Trophoblast cell (in vitro differentiated cells and primary cell): ENCODE measurements around the gene MIEN1.

ENCODE experiments used
- DNase-seq, 2 donors: peaks; one replicate each; pipeline ENCODE4 v3.0.0-alpha.2; 2016
- H2AFZ ChIP-seq: 2 replicates; pipeline ENCODE4 v1.6.1; 2013; ENCODE audit warnings: low read length, moderate library complexity, mild to moderate bottlenecking; ENCODE audit not compliant: insufficient read depth, poor library complexity
- H2AK5ac ChIP-seq: 2 replicates; pipeline ENCODE4 v1.6.1; 2013; ENCODE audit warnings: mild to moderate bottlenecking, low read length
- H2BK120ac ChIP-seq: 2 replicates; pipeline ENCODE4 v1.6.1; 2013; ENCODE audit warnings: low read length, mild to moderate bottlenecking, moderate library complexity; ENCODE audit not compliant: insufficient read depth, poor library complexity
- H2BK12ac ChIP-seq: 2 replicates; pipeline ENCODE4 v1.6.1; 2013; ENCODE audit warnings: mild to moderate bottlenecking, low read length, moderate library complexity
- H2BK5ac ChIP-seq: 2 replicates; pipeline ENCODE4 v1.6.1; 2013; ENCODE audit warnings: low read length, low read depth, moderate library complexity, mild to moderate bottlenecking; ENCODE audit not compliant: poor library complexity
- H3K14ac ChIP-seq: 2 replicates; pipeline ENCODE4 v1.6.1; 2013; ENCODE audit warnings: mild to moderate bottlenecking, low read length
- H3K18ac ChIP-seq: 2 replicates; pipeline ENCODE4 v1.6.1; 2013; ENCODE audit warnings: mild to moderate bottlenecking, low read length
- H3K23ac ChIP-seq: 2 replicates; pipeline ENCODE4 v1.6.1; 2013; ENCODE audit warnings: low read length
- H3K27ac ChIP-seq: 2 replicates; pipeline ENCODE4 v1.5.1; 2013; ENCODE audit warnings: low read depth, mild to moderate bottlenecking, inconsistent platforms, low read length, moderate library complexity
- H3K27me3 ChIP-seq: 2 replicates; pipeline ENCODE4 v1.6.1; 2013; ENCODE audit warnings: inconsistent platforms, mild to moderate bottlenecking, low read length, moderate library complexity; ENCODE audit not compliant: insufficient read depth
- H3K36me3 ChIP-seq, 2 experiments: 1 replicate in 1 of 2; 2 replicates in 1 of 2; pipeline ENCODE4 v1.6.1; 2013; ENCODE audit warnings: low read length in 2 of 2, mild to moderate bottlenecking in 2 of 2, moderate library complexity in 1 of 2; ENCODE audit not compliant: insufficient read depth in 2 of 2, control insufficient read depth in 1 of 2
- H3K4ac ChIP-seq: 2 replicates; pipeline ENCODE4 v1.6.1; 2013; ENCODE audit warnings: low read depth, mild to moderate bottlenecking, low read length, moderate library complexity
- H3K4me1 ChIP-seq, 2 experiments: 1 replicate in 1 of 2; 2 replicates in 1 of 2; pipeline ENCODE4 v1.6.1; 2013; ENCODE audit warnings: low read length in 2 of 2, mild to moderate bottlenecking in 2 of 2, moderate library complexity in 1 of 2; ENCODE audit not compliant: insufficient read depth in 2 of 2, control insufficient read depth in 1 of 2
- H3K4me2 ChIP-seq: 2 replicates; pipeline ENCODE4 v1.6.1; 2013; ENCODE audit warnings: inconsistent platforms, mild to moderate bottlenecking, low read length, moderate library complexity
- H3K4me3 ChIP-seq: 2 replicates; pipeline ENCODE4 v1.5.1; 2013; ENCODE audit warnings: mild to moderate bottlenecking, low read depth, low read length, inconsistent platforms
- H3K79me1 ChIP-seq: one replicate; pipeline ENCODE4 v1.6.1; 2013; ENCODE audit warnings: low read length
- H3K79me2 ChIP-seq: 2 replicates; pipeline ENCODE4 v1.6.1; 2013; ENCODE audit warnings: low read length, mild to moderate bottlenecking; ENCODE audit not compliant: control insufficient read depth, insufficient read depth, poor library complexity
- H3K9ac ChIP-seq: 2 replicates; pipeline ENCODE4 v1.6.1; 2013; ENCODE audit warnings: mild to moderate bottlenecking, low read length
- H3K9me3 ChIP-seq: 2 replicates; pipeline ENCODE4 v1.6.1; 2013; ENCODE audit warnings: low read depth, mild to moderate bottlenecking, control low read depth, inconsistent platforms, low read length; ENCODE audit not compliant: insufficient read depth
- H4K12ac ChIP-seq: 2 replicates; pipeline ENCODE4 v1.6.1; 2013; ENCODE audit warnings: low read depth, mild to moderate bottlenecking, low read length, moderate library complexity
- H4K8ac ChIP-seq: 2 replicates; pipeline ENCODE4 v1.6.1; 2013; ENCODE audit warnings: low read depth, mild to moderate bottlenecking, low read length, moderate library complexity
- H4K91ac ChIP-seq: one replicate; pipeline ENCODE4 v1.6.1; 2013; ENCODE audit warnings: low read depth, mild to moderate bottlenecking, low read length, moderate library complexity
- WGBS: extraction: QIAGEN DNeasy Blood & Tissue Kit; methylation state at CpG from one replicate; pipeline ENCODE4 v1.1.7; 2013; ENCODE audit warnings: missing lambda C conversion rate; ENCODE audit not compliant: insufficient read length, insufficient coverage; ENCODE audit errors: extremely low coverage; 5-methylcytosine and 5-hydroxymethylcytosine counted together

Gene MIEN1

DNA sequence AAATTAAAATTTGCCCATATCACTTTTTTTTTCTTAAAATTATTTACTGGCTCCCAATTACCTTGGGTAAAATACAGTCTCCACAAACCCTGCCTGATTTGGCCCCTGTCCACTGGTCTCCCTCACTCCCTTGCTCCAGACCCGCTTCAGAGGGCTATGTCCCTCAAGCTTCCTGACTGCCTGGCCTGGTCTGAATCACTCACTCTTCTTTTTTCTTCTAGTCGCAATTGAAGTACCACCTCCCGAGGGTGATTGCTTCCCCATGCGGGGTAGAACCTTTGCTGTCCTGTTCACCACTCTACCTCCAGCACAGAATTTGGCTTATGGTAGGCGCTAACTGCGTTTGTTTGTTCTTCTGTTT lies 41.9 kb downstream of the MIEN1 start:
- Histone ChIP-seq H2BK12ac (no peak overlapping the region), H3K23ac (no peak overlapping the region), H3K4me3 (no peak overlapping the region), H3K4me1 (peaks cover 3 to 5% of the 10 kb centered on the region in 2 experiments), H3K14ac (no peak overlapping the region), H3K27me3 (no peaks in the 10 kb centered on the region), H3K18ac (no peak overlapping the region), H2AK5ac (no peak overlapping the region), H3K4ac (peak overlapping the region; percentile 70), H3K27ac (no peak overlapping the region), H3K4me2 (peak overlapping the region; percentile 76), H2AFZ (peak overlapping the region; percentile 4), H3K79me1 (peaks cover 7% of the 10 kb centered on the region), H4K12ac (peak overlapping the region; percentile 93), H3K9ac (no peak overlapping the region), H2BK120ac (no peak overlapping the region), H4K8ac (peak overlapping the region; percentile 97), H3K9me3 (no peaks in the 10 kb centered on the region), H4K91ac (peak overlapping the region; percentile 93), H3K79me2 (peaks cover 5% of the 10 kb centered on the region), H2BK5ac (no peak overlapping the region), H3K36me3 (no peaks in the 10 kb centered on the region)
- no CpG with 5 or more reads among the region's 6 CpGs for WGBS
- no peak for DNase-seq

DNA sequence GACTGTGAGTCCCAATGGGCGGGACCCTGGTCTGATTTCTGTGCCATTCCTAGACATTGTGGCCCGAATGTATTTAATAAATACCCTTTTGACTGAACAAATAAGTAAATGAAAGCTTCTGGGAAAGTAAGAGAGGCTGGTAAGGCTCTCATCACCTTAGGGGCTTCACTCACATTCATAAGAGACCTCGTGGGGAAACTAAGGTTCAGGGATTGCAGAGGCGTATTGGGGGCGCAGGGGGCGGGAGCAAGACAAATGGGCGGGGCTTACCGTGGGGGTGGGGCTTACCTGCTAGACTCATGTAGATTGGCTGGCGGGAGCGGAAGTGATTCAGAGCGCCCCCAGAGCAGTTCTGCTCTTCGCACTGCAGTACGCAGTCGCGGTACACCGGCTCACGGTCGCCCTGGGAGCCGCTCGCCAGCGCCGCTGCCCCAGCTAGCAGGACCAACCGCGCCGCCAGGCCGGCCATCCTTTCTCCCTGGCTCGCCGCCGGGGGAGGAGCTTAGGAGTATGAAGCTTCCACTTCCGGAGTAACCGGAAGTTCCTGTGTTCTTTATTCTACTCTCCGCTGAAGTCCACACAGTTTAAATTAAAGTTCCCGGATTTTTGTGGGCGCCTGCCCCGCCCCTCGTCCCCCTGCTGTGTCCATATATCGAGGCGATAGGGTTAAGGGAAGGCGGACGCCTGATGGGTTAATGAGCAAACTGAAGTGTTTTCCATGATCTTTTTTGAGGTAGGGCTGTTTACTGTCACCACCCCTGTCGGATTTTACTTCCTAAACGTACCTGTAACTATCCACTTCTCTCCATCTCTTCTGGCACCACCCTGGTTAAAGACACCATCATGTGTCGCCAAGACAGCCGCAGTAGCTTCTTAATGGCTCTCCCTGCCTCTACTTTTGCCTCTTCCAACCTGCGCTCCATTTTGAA lies 42.5 kb downstream of the MIEN1 start, which contains the start of gene PGAP3:
Gene PGAP3 (minus strand): TSS at position 512 of the 929 bp plus-strand sequence. CDS start 43 bp downstream, at position 469.
- Histone ChIP-seq H3K9me3 (no peaks in the 10 kb centered on the region), H3K4ac (peak within 1 kb of the TSS; percentile 70), H3K79me1 (peaks cover 7% of the 10 kb centered on the region), H4K91ac (peak within 1 kb of the TSS; percentile 93), H3K18ac (peak within 1 kb of the TSS; percentile 81), H3K14ac (peak within 1 kb of the TSS; percentile 82), H3K4me1 (peaks cover 3 to 5% of the 10 kb centered on the region in 2 experiments), H4K8ac (peak within 1 kb of the TSS; percentile 97), H3K23ac (no peak within 1 kb of the TSS), H3K9ac (no peak within 1 kb of the TSS), H3K27ac (peak within 1 kb of the TSS; percentile 62), H3K4me2 (peak within 1 kb of the TSS; percentile 76), H3K27me3 (no peaks in the 10 kb centered on the region), H2BK120ac (peak within 1 kb of the TSS; percentile 79), H3K4me3 (peak within 1 kb of the TSS; percentile 75), H3K79me2 (peaks cover 5% of the 10 kb centered on the region), H3K36me3 (no peaks in the 10 kb centered on the region), H2AK5ac (no peak within 1 kb of the TSS), H2BK12ac (no peak within 1 kb of the TSS), H2AFZ (peak within 1 kb of the TSS; percentile 100), H2BK5ac (peak within 1 kb of the TSS; percentile 68), H4K12ac (peak within 1 kb of the TSS; percentile 93)
- DNase-seq, result peak; percentile 81
- no CpG with 5 or more reads among the region's 45 CpGs for WGBS

DNA sequence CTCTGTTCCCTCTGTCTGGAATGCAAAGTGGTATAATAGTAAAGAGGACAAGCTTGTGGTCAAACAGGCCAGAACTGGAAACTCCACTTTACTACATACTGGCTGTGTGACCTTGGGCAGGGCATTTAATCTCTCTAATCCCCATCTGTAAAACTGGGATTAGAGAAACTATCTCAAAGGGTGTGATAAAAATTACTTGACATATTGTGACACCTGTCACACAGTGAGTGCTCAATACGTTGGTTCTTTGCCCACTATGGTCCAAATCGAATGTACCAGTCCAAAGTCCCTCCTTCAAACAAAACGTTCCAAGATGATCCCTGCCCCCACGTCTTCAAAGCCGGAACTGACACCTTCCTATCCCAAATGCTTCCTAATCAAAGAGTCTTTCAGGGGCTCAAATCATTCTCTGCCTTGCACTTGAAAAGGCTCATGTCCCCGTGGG lies 43.2 kb downstream of the MIEN1 start:
- H3K27ac ChIP-seq, result no peak overlapping the region
- H2BK12ac ChIP-seq, result no peak overlapping the region
- no CpG with 5 or more reads among the region's 6 CpGs for WGBS
- no peak overlapping the region for H3K4me3 ChIP-seq
- no peak overlapping the region for H3K18ac ChIP-seq
- no peak overlapping the region for H2AK5ac ChIP-seq
- H3K4me1 ChIP-seq, result peaks cover 3 to 5% of the 10 kb centered on the region in 2 experiments
- peak overlapping the region; percentile 42 for H3K4me2 ChIP-seq
- H3K27me3 ChIP-seq, result no peaks in the 10 kb centered on the region
- peaks cover 5% of the 10 kb centered on the region for H3K79me2 ChIP-seq
- H3K23ac ChIP-seq, result no peak overlapping the region
- no peak overlapping the region for H3K4ac ChIP-seq
- H3K9me3 ChIP-seq, result no peaks in the 10 kb centered on the region
- H4K91ac ChIP-seq, result no peak overlapping the region
- no peak overlapping the region for H3K14ac ChIP-seq
- H3K9ac ChIP-seq, result no peak overlapping the region
- H3K79me1 ChIP-seq, result peaks cover 7% of the 10 kb centered on the region
- H2AFZ ChIP-seq, result peak overlapping the region; percentile 10
- no peak overlapping the region for H2BK5ac ChIP-seq
- DNase-seq, result peak in 1 of 2 donors; percentile 74
- H2BK120ac ChIP-seq, result no peak overlapping the region
- no peaks in the 10 kb centered on the region for H3K36me3 ChIP-seq
- no peak overlapping the region for H4K12ac ChIP-seq
- H4K8ac ChIP-seq, result peak overlapping the region; percentile 97

DNA sequence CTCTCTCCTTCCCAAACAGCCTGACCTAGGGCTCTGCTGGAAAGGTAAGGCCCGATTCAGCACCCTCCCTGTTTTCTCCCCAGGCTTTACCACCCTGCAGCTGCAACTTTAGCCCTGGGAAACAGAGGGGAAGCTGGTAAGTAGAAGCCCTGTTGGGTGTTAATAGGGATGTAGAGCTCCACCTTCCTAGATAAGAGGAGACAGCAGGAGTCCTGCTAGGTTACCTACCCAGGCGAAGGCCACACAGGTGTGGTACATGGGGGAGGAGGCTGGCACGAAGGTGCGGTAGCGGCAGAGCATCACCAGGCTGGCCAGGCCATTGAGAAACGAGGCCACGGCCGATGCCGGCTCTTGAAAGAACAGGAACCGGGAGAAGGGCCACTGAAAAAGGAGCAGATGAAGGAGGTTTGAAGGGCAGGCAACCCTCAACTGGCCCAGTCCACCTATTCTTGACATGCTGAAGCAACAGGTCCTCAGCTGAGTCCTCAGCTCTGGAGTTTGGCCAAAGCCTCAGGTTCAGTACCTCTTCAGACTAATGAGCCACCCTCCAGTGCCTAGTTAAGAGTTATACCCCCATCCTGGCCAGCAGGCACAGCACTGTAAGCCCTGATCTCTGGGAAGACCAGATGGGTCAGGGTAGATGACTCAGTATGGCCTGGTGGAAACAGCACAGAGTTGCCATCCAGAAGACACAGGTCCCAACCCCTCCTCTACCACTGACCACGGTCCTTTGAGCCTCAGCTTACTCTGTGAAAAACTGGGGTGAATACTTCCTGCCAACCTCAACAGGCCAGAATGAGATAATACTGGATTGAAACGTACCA lies 45.8 kb downstream of the MIEN1 start:
- no peak overlapping the region for H3K9ac ChIP-seq
- H3K9me3 ChIP-seq, result no peaks in the 10 kb centered on the region
- H2AK5ac ChIP-seq, result no peak overlapping the region
- no peak overlapping the region for H2AFZ ChIP-seq
- H3K4ac ChIP-seq, result no peak overlapping the region
- no CpG with 5 or more reads among the region's 12 CpGs for WGBS
- no peak overlapping the region for H4K91ac ChIP-seq
- H3K23ac ChIP-seq, result no peak overlapping the region
- peaks cover 5% of the 10 kb centered on the region for H3K79me2 ChIP-seq
- H3K14ac ChIP-seq, result no peak overlapping the region
- H3K79me1 ChIP-seq, result peaks cover 7% of the 10 kb centered on the region
- no peak overlapping the region for H3K18ac ChIP-seq
- no peaks in the 10 kb centered on the region for H3K27me3 ChIP-seq
- H3K4me1 ChIP-seq, result peaks cover 3 to 5% of the 10 kb centered on the region in 2 experiments
- no peaks in the 10 kb centered on the region for H3K36me3 ChIP-seq
- no peak overlapping the region for H2BK120ac ChIP-seq
- H2BK12ac ChIP-seq, result no peak overlapping the region
- H3K4me3 ChIP-seq, result no peak overlapping the region
- no peak for DNase-seq
- H4K12ac ChIP-seq, result no peak overlapping the region
- H4K8ac ChIP-seq, result no peak overlapping the region
- H3K27ac ChIP-seq, result no peak overlapping the region
- H3K4me2 ChIP-seq, result no peak overlapping the region
- H2BK5ac ChIP-seq, result no peak overlapping the region
